ENCODE results near the gene TMEM266.

GRCh38 chr15:76159282-76159681, 99.5 kb downstream of the TMEM266 start:
- no peak for TF ChIP-seq ZBTB1 (tag by site-specific recombination; IDR thresholded peaks at IDR 0.05)
- TF ChIP-seq MEIS1 (CRISPR knock-in tag; IDR thresholded peaks at IDR 0.05; ENCODE audit: borderline replicate concordance): no peak
- TF ChIP-seq CTCF (tag by site-specific recombination; IDR thresholded peaks at IDR 0.05): no peak
- no peak for TF ChIP-seq ZBTB49 (tag by site-specific recombination; IDR thresholded peaks at IDR 0.05; ENCODE audit: low read depth)
- no peak for TF ChIP-seq ZNF280D (tag by site-specific recombination; IDR thresholded peaks at IDR 0.05)
- no peak for TF ChIP-seq REST (tag by site-specific recombination; IDR thresholded peaks at IDR 0.05)
